Jurkat, Clone E6-1 (cell line): Measurements from ENCODE around the gene KLHL13. TPM values are rescaled to one million over a fixed set of nuclear protein-coding genes. Genes with fewer than 3 reads are reported as not detected.
"Not testable (repeated sequence)": the region's sequence is repeated elsewhere in the genome, so short reads cannot be mapped to it uniquely, and the experiment has no call there.

ENCODE experiments used
- DNase-seq: peaks from one replicate; pipeline ENCODE4 v3.0.0-alpha.2; 2011; ENCODE audit warnings: low read depth, low spot score
- H3K4me3 ChIP-seq: 2 replicates; pipeline ENCODE4 v1.5.1; 2011; ENCODE audit warnings: mild to moderate bottlenecking, low read length, control low read depth, moderate library complexity
- polyA plus RNA-seq: library from polyadenylated mRNA; unstranded; fragments of >200 nt; gene quantifications from one replicate; pipeline ENCODE4 v1.2.1, GENCODE V29; 2012; ENCODE audit warnings: missing spikeins; ENCODE audit not compliant: insufficient read length, insufficient read depth

Gene KLHL13
- polyA plus RNA-seq, result not detected

GRCh38 chrX:118116713-118117550 is at the start of gene KLHL13:
Gene KLHL13, minus strand, starts transcription at chrX:118116810. Its CDS starts 88,337 bp downstream, at chrX:118028473.
- no peak for DNase-seq
- H3K4me3 ChIP-seq, result no peak within 1 kb of the TSS

- H3K4me3 ChIP-seq, result no peak overlapping the region
- DNase-seq, result no peak
These were observed 47.5 kb upstream of the KLHL13 start for GRCh38 chrX:118164138-118164537.

GRCh38 chrX:118156953-118157608 is 40.5 kb upstream of the KLHL13 start:
- H3K4me3 ChIP-seq, result no peak overlapping the region
- DNase-seq, result no peak

- DNase-seq, result no peak
- H3K4me3 ChIP-seq, result no peak overlapping the region
These were observed 39.8 kb upstream of the KLHL13 start for GRCh38 chrX:118156254-118156952.

- DNase-seq, result no peak
- no peak overlapping the region for H3K4me3 ChIP-seq
These were observed 36.7 kb upstream of the KLHL13 start for GRCh38 chrX:118153270-118153669.

- DNase-seq, result no peak
These were observed 36.1 kb upstream of the KLHL13 start for GRCh38 chrX:118152721-118153120.

GRCh38 chrX:118148737-118149136 is 32.1 kb upstream of the KLHL13 start:
- no peak overlapping the region for H3K4me3 ChIP-seq
- no peak for DNase-seq

More at GRCh38 chrX:118152721-118153120, 36.1 kb upstream of the KLHL13 start:
- H3K4me3 ChIP-seq, result no peak overlapping the region

- not testable (repeated sequence) for DNase-seq, H3K4me3 ChIP-seq
These were observed 31.2 kb upstream of the KLHL13 start for GRCh38 chrX:118147771-118148170.

GRCh38 chrX:118143578-118143977 is 27.0 kb upstream of the KLHL13 start:
- DNase-seq, result no peak
- H3K4me3 ChIP-seq, result no peak overlapping the region

GRCh38 chrX:118131336-118131735 is 14.7 kb upstream of the KLHL13 start:
- H3K4me3 ChIP-seq, result no peak overlapping the region
- DNase-seq, result no peak

GRCh38 chrX:118129681-118130080 is 13.1 kb upstream of the KLHL13 start:
- no peak for DNase-seq
- H3K4me3 ChIP-seq, result no peak overlapping the region

- no peak for DNase-seq
- no peak overlapping the region for H3K4me3 ChIP-seq
These were observed 12.1 kb upstream of the KLHL13 start for GRCh38 chrX:118128724-118129123.

- no peak overlapping the region for H3K4me3 ChIP-seq
- peak; percentile 41 for DNase-seq
These were observed 9.7 kb upstream of the KLHL13 start for GRCh38 chrX:118126286-118126685.

GRCh38 chrX:118124243-118124642 is 7.6 kb upstream of the KLHL13 start:
- not testable (repeated sequence) for H3K4me3 ChIP-seq, DNase-seq

GRCh38 chrX:118117741-118118140 is 1.1 kb upstream of the KLHL13 start:
- no peak overlapping the region for H3K4me3 ChIP-seq
- DNase-seq, result no peak

- no peak for DNase-seq
- H3K4me3 ChIP-seq, result no peak overlapping the region
These were observed 477 bp downstream of the KLHL13 start for GRCh38 chrX:118115953-118116712.

- no peak overlapping the region for H3K4me3 ChIP-seq
- no peak for DNase-seq
These were observed 1.6 kb downstream of the KLHL13 start for GRCh38 chrX:118114971-118115370.

GRCh38 chrX:118109065-118109464 is 7.5 kb downstream of the KLHL13 start:
- no peak overlapping the region for H3K4me3 ChIP-seq
- DNase-seq, result no peak

- no peak for DNase-seq
- H3K4me3 ChIP-seq, result no peak overlapping the region
These were observed 8.3 kb downstream of the KLHL13 start for GRCh38 chrX:118108304-118108703.
